NCI-H2196 (cell line): ENCODE measurements around the gene BRD4.
A peak's percentile ranks its signal among the peaks of the same experiment; 100 is the strongest.

Experiments used
- DNase-seq: peaks from one replicate; lab custom pipeline; 2025; ENCODE audit not compliant: unreplicated experiment; lab: John Stamatoyannopoulos, UW

Gene BRD4

GRCh38 chr19:15197275-15197941 is 134.9 kb downstream of the BRD4 start:
- peak; percentile 34 for DNase-seq

- no peak for DNase-seq
These were observed 135.9 kb downstream of the BRD4 start for GRCh38 chr19:15196360-15197005.

GRCh38 chr19:15195371-15196334 is 136.7 kb downstream of the BRD4 start:
- DNase-seq, result peak; percentile 81

GRCh38 chr19:15194938-15195337 is 137.4 kb downstream of the BRD4 start:
- no peak for DNase-seq

- DNase-seq, result no peak
These were observed 140.4 kb downstream of the BRD4 start for GRCh38 chr19:15191982-15192381.

- DNase-seq, result no peak
These were observed 140.8 kb downstream of the BRD4 start for GRCh38 chr19:15191514-15191913.

GRCh38 chr19:15188851-15189250 is 143.5 kb downstream of the BRD4 start:
- DNase-seq, result no peak

GRCh38 chr19:15187026-15188007 is 145.0 kb downstream of the BRD4 start:
- DNase-seq, result no peak
